Karpas-422 (cell line): Measurements from ENCODE around the gene GJB3. TPM values are rescaled to one million over a fixed set of nuclear protein-coding genes. Genes with fewer than 3 reads are reported as not detected.
"Not testable (repeated sequence)": the region's sequence is repeated elsewhere in the genome, so short reads cannot be mapped to it uniquely, and the experiment has no call there.

Source experiments
- DNase-seq: peaks from one replicate; pipeline ENCODE4 v3.0.0-alpha.2; 2015
- H2AFZ ChIP-seq: fragments of 200-600 bp; sonication (generic); 2 replicates; pipeline ENCODE4 v1.6.1; 2014; ENCODE audit warnings: antibody characterized with exemption, low read length, mixed read lengths
- H3K27ac ChIP-seq: fragments of 200-600 bp; sonication (generic); 2 replicates; pipeline ENCODE4 v1.5.1; 2014; ENCODE audit warnings: mild to moderate bottlenecking, low read length, moderate library complexity
- H3K27me3 ChIP-seq: fragments of 200-600 bp; sonication (generic); 2 replicates; pipeline ENCODE4 v1.6.1; 2014; ENCODE audit warnings: low read length, mixed read lengths
- H3K36me3 ChIP-seq: fragments of 200-600 bp; sonication (generic); 2 replicates; pipeline ENCODE4 v1.6.1; 2014; ENCODE audit warnings: low read length, mixed read lengths; ENCODE audit not compliant: insufficient read depth
- H3K4me1 ChIP-seq: fragments of 200-600 bp; sonication (generic); 2 replicates; pipeline ENCODE4 v1.6.1; 2014; ENCODE audit warnings: mild to moderate bottlenecking, low read length, mixed read lengths
- H3K4me2 ChIP-seq: fragments of 200-600 bp; sonication (generic); 2 replicates; pipeline ENCODE4 v1.6.1; 2014; ENCODE audit warnings: low read length, low read depth, mild to moderate bottlenecking; ENCODE audit not compliant: poor library complexity, severe bottlenecking
- H3K4me3 ChIP-seq: fragments of 200-600 bp; sonication (generic); 2 replicates; pipeline ENCODE4 v1.5.1; 2014; ENCODE audit warnings: mild to moderate bottlenecking, antibody characterized with exemption, low read length, mixed read lengths
- H3K79me2 ChIP-seq: fragments of 200-600 bp; sonication (generic); 2 replicates; pipeline ENCODE4 v1.6.1; 2014; ENCODE audit warnings: mild to moderate bottlenecking, low read length, mixed read lengths
- H3K9ac ChIP-seq: fragments of 200-600 bp; sonication (generic); 2 replicates; pipeline ENCODE4 v1.6.0; 2014; ENCODE audit warnings: low read length
- H3K9me2 ChIP-seq: fragments of 200-600 bp; sonication (generic), shearing (Covaris generic); replicated peaks from 2 replicates; pipeline ENCODE4 v1.6.0; 2014; ENCODE audit warnings: mild to moderate bottlenecking, low read length, moderate library complexity; ENCODE audit not compliant: insufficient read depth
- H3K9me3 ChIP-seq: fragments of 300-700, 200-600 bp; sonication (generic); 2 replicates; pipeline ENCODE4 v1.6.1; 2014; ENCODE audit warnings: low read length, mixed read lengths
- H4K20me1 ChIP-seq: fragments of 200-600 bp; sonication (generic); 2 replicates; pipeline ENCODE4 v1.6.1; 2014; ENCODE audit warnings: mild to moderate bottlenecking, antibody characterized with exemption, low read length, low read depth; ENCODE audit not compliant: insufficient read depth
- total RNA-seq: library from RNA; depleted of rRNA; stranded (reverse); fragments of >200 nt; shearing (Covaris generic); gene quantifications from 2 replicates; pipeline ENCODE4 v1.2.3, GENCODE V29; 2014; ENCODE audit warnings: low replicate concordance

Gene GJB3
- total RNA-seq, 1 experiment from 2014 or later, result not detected

GRCh38 chr1:34810781-34811180, 29.8 kb downstream of the GJB3 start:
- not testable (repeated sequence) for H3K27ac ChIP-seq

DNA sequence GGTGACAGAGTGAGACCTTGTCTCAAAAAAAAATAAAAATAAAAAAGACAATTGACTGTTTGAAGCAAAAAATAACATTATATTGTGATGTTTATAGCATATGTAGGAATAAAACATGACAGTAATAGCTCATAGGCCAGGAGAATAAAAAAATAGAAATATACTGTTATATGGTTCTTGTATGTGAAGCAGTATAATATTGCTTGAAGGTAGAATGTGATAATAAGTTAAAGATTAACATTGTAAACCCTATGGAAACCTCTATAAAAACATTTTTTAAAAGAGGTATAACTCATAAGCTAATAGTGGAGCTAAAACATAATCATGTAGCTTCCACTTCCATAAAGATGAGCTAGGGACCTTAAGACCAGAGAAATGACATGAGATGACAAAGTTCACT, 35.3 kb downstream of the GJB3 start:
- Histone ChIP-seq H3K27me3 (no peaks in the 10 kb centered on the region), H3K4me3 (no peak overlapping the region), H3K79me2 (no peaks in the 10 kb centered on the region), H3K4me1 (no peaks in the 10 kb centered on the region), H3K27ac (no peak overlapping the region), H3K9me2 (no peaks in the 10 kb centered on the region), H2AFZ (no peak overlapping the region), H4K20me1 (no peaks in the 10 kb centered on the region), H3K4me2 (no peak overlapping the region), H3K36me3 (no peaks in the 10 kb centered on the region), H3K9me3 (no peaks in the 10 kb centered on the region), H3K9ac (no peak overlapping the region)
- DNase-seq, result no peak

More at GRCh38 chr1:34810781-34811180, 29.8 kb downstream of the GJB3 start:
- not testable (repeated sequence) for H3K4me1 ChIP-seq, H2AFZ ChIP-seq, H3K9ac ChIP-seq, H3K27me3 ChIP-seq, H4K20me1 ChIP-seq, H3K79me2 ChIP-seq, H3K9me3 ChIP-seq, H3K36me3 ChIP-seq, H3K9me2 ChIP-seq, H3K4me2 ChIP-seq, DNase-seq, H3K4me3 ChIP-seq

GRCh38 chr1:34816778-34817177, 35.8 kb downstream of the GJB3 start:
- H2AFZ ChIP-seq, result no peak overlapping the region
- H3K4me2 ChIP-seq, result no peak overlapping the region
- H3K36me3 ChIP-seq, result no peaks in the 10 kb centered on the region
- no peaks in the 10 kb centered on the region for H4K20me1 ChIP-seq
- H3K9me2 ChIP-seq, result no peaks in the 10 kb centered on the region
- H3K9me3 ChIP-seq, result no peaks in the 10 kb centered on the region
- no peak overlapping the region for H3K4me3 ChIP-seq
- no peaks in the 10 kb centered on the region for H3K27me3 ChIP-seq
- H3K79me2 ChIP-seq, result no peaks in the 10 kb centered on the region
- DNase-seq, result no peak
- peaks cover 1% of the 10 kb centered on the region; the same call in 1 of the 2 replicates for H3K4me1 ChIP-seq
- H3K27ac ChIP-seq, result no peak overlapping the region
- no peak overlapping the region for H3K9ac ChIP-seq

DNA sequence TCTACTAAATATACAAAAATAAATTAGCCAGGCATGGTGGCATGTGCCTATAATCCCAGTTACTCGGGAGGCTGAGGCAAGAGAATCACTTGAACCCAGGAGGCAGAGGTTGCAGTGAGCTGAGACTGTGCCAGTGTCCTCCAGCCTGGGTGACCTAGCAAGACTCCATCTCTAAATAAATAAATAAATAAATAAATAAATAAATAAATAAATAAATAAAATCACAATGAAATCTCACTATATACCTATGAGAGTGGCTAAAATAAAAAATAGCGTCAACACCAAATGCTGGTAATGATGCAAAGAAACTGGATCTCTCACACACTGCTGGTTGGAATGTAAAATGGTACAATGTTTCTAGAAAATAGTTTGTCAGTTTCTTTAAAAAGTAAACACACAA, 37.8 kb downstream of the GJB3 start:
- H2AFZ ChIP-seq, H3K9me3 ChIP-seq, H3K9me2 ChIP-seq, H3K4me2 ChIP-seq, H4K20me1 ChIP-seq, H3K79me2 ChIP-seq, H3K4me1 ChIP-seq, H3K27ac ChIP-seq, H3K27me3 ChIP-seq, DNase-seq, H3K36me3 ChIP-seq, H3K4me3 ChIP-seq, H3K9ac ChIP-seq: not testable (repeated sequence)

DNA sequence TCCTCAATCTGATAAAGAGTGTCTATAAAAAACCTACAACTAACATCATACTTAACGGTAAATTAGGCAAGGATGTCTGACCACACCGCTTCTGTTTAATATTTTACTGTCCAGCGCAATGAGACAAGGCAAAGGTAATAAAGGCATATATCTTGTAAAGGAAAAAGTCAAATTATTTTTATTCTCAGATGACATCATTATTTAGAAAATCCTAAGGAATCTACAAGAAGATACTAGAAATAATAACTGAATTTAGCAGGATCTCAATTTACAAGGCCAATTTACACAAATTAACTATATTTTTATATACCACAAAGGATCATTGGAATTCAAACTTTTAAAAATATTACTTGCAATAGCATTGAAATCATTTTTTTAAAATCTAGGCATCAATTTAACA, 41.2 kb downstream of the GJB3 start:
- Histone ChIP-seq H3K79me2 (no peaks in the 10 kb centered on the region), H3K4me3 (no peak overlapping the region), H3K9me2 (no peaks in the 10 kb centered on the region), H3K4me2 (no peak overlapping the region), H3K9ac (no peak overlapping the region), H4K20me1 (no peaks in the 10 kb centered on the region; the same call in 1 of the 2 replicates), H3K27me3 (no peaks in the 10 kb centered on the region), H3K9me3 (no peaks in the 10 kb centered on the region), H3K27ac (no peak overlapping the region), H3K36me3 (no peaks in the 10 kb centered on the region), H3K4me1 (peaks cover 6% of the 10 kb centered on the region; the same call in 1 of the 2 replicates), H2AFZ (no peak overlapping the region)
- no peak for DNase-seq

- Histone ChIP-seq H3K27ac (no peak overlapping the region), H3K79me2 (no peaks in the 10 kb centered on the region), H3K4me2 (no peak overlapping the region), H3K36me3 (no peaks in the 10 kb centered on the region), H2AFZ (no peak overlapping the region), H3K4me3 (no peak overlapping the region), H3K4me1 (peaks cover 12% of the 10 kb centered on the region; the same call in 1 of the 2 replicates), H3K9ac (no peak overlapping the region), H4K20me1 (no peaks in the 10 kb centered on the region; the same call in 1 of the 2 replicates), H3K9me2 (no peaks in the 10 kb centered on the region), H3K27me3 (no peaks in the 10 kb centered on the region), H3K9me3 (no peaks in the 10 kb centered on the region)
- no peak for DNase-seq
These were observed 43.9 kb downstream of the GJB3 start for GRCh38 chr1:34824817-34825454.

DNA sequence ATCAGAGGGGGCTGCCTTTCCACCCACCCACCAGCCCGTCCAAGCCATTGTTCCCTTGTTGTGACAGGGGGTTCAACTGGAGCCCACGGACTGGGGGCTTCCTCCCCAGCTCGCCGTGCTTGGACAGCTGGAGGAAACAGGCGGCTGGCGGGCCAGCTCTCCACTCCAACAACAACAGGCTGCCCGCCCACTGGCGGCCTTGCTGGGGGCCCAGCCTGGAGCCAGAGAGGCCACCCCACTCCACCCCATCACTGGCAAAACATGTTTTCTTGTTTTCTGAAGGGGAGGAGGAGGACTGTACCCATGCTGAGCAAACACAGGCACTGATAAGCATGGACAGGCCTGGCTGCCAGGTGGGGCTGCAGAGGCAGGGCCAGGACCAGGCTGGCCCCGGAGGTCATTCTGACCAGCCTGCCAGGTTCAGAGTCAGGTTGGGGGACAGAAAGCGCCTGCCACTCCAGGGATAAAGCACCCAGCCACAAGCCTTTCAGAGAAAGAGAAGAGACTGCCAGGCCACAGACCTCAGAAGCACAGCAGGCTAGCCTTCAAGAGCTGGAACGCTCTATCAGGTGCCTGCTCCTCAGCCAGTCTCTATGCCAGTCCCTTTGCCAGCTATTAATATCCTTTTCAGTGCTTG, 44.6 kb downstream of the GJB3 start:
- H3K4me2 ChIP-seq, result no peak overlapping the region
- H3K4me3 ChIP-seq, result no peak overlapping the region
- H2AFZ ChIP-seq, result no peak overlapping the region
- no peak overlapping the region for H3K9ac ChIP-seq
- no peak for DNase-seq
- no peak overlapping the region for H3K27ac ChIP-seq
- no peaks in the 10 kb centered on the region; the same call in 1 of the 2 replicates for H4K20me1 ChIP-seq
- H3K79me2 ChIP-seq, result no peaks in the 10 kb centered on the region
- peaks cover 12% of the 10 kb centered on the region; the same call in 1 of the 2 replicates for H3K4me1 ChIP-seq
- H3K9me3 ChIP-seq, result no peaks in the 10 kb centered on the region
- no peaks in the 10 kb centered on the region for H3K27me3 ChIP-seq
- H3K9me2 ChIP-seq, result no peaks in the 10 kb centered on the region
- no peaks in the 10 kb centered on the region for H3K36me3 ChIP-seq

GRCh38 chr1:34827341-34827941, 46.4 kb downstream of the GJB3 start:
- Histone ChIP-seq H2AFZ (no peak overlapping the region), H3K27me3 (no peaks in the 10 kb centered on the region), H3K4me1 (peaks cover 5% of the 10 kb centered on the region; the same call in 1 of the 2 replicates), H3K36me3 (no peaks in the 10 kb centered on the region), H3K4me3 (no peak overlapping the region), H3K9ac (no peak overlapping the region), H3K9me3 (no peaks in the 10 kb centered on the region), H3K9me2 (no peaks in the 10 kb centered on the region), H4K20me1 (no peaks in the 10 kb centered on the region; the same call in 1 of the 2 replicates), H3K79me2 (no peaks in the 10 kb centered on the region), H3K4me2 (no peak overlapping the region), H3K27ac (no peak overlapping the region)
- DNase-seq, result no peak
